Skeletal muscle tissue (tissue), 4 donors: ENCODE data around the gene ANKDD1B. TPM values are rescaled to one million over a fixed set of nuclear protein-coding genes. Genes with fewer than 3 reads are reported as not detected.

ENCODE experiments used
- H3K27ac ChIP-seq: one replicate; pipeline ENCODE4 v1.7.0; 2013; ENCODE audit warnings: mild to moderate bottlenecking, low read depth, low read length, inconsistent platforms
- H3K27me3 ChIP-seq, 3 donors: one replicate each; pipeline ENCODE4 v1.7.0; 2013; ENCODE audit warnings: low read length in 3 of 3; ENCODE audit not compliant: control insufficient read depth in 3 of 3, insufficient read depth in 3 of 3
- H3K36me3 ChIP-seq, 3 donors: one replicate each; pipeline ENCODE4 v1.7.0; 2013; ENCODE audit warnings: low read length in 3 of 3; ENCODE audit not compliant: control insufficient read depth in 3 of 3, insufficient read depth in 3 of 3
- H3K4me1 ChIP-seq, 3 donors: one replicate each; pipeline ENCODE4 v1.7.0; 2013; ENCODE audit warnings: low read length in 3 of 3, mild to moderate bottlenecking in 3 of 3; ENCODE audit not compliant: control insufficient read depth in 3 of 3, insufficient read depth in 3 of 3
- H3K4me3 ChIP-seq, 3 donors: one replicate each; pipeline ENCODE4 v1.7.0; 2013; ENCODE audit warnings: low read length in 3 of 3
- H3K9ac ChIP-seq, 3 donors: one replicate each; pipeline ENCODE4 v1.7.0; 2013; ENCODE audit warnings: low read length in 3 of 3, mild to moderate bottlenecking in 3 of 3, moderate library complexity in 2 of 3, low read depth in 1 of 3
- H3K9me3 ChIP-seq, 3 donors: one replicate each; pipeline ENCODE4 v1.7.0; 2013; ENCODE audit warnings: low read length in 3 of 3; ENCODE audit not compliant: control insufficient read depth in 3 of 3
- total RNA-seq: library from RNA; depleted of rRNA; stranded (reverse); fragments of >200 nt; gene quantifications from one replicate; pipeline ENCODE4 v1.2.3, GENCODE V29; 2014
- donor health status: Osteomylitis.

ANKDD1B gene
- total RNA-seq, 1 donor from 2014 or later, result 3.7 TPM

- Histone ChIP-seq H3K27me3 (no peaks in the 10 kb centered on the region), H3K4me3 (peak overlapping the region in 1 of 3 donors; percentile 18), H3K4me1 (peaks cover 0 to 3% (median 0%) of the 10 kb centered on the region in 3 donors), H3K9me3 (no peaks in the 10 kb centered on the region), H3K27ac (no peak overlapping the region), H3K36me3 (peaks cover 4 to 6% (median 4%) of the 10 kb centered on the region in 3 donors), H3K9ac (no peak overlapping the region)
Measured at GRCh38 chr5:75668977-75669689, 57.9 kb downstream of the ANKDD1B start.

GRCh38 chr5:75670577-75670976 lies 59.3 kb downstream of the ANKDD1B start:
- Histone ChIP-seq H3K4me1 (peaks cover 0 to 3% (median 0%) of the 10 kb centered on the region in 3 donors), H3K27ac (no peak overlapping the region), H3K27me3 (no peaks in the 10 kb centered on the region), H3K36me3 (peaks cover 6 to 8% (median 7%) of the 10 kb centered on the region in 3 donors), H3K9me3 (no peaks in the 10 kb centered on the region), H3K4me3 (no peak overlapping the region), H3K9ac (no peak overlapping the region)

- Histone ChIP-seq H3K4me1 (peaks cover 0 to 3% (median 0%) of the 10 kb centered on the region in 3 donors), H3K27ac (no peak overlapping the region), H3K9me3 (no peaks in the 10 kb centered on the region), H3K9ac (no peak overlapping the region), H3K27me3 (no peaks in the 10 kb centered on the region), H3K4me3 (no peak overlapping the region), H3K36me3 (peaks cover 7 to 10% (median 8%) of the 10 kb centered on the region in 3 donors)
Measured at GRCh38 chr5:75671506-75671905, 60.3 kb downstream of the ANKDD1B start.

GRCh38 chr5:75672616-75673015 lies 61.4 kb downstream of the ANKDD1B start:
- H3K36me3 ChIP-seq, result peaks cover 7 to 10% (median 8%) of the 10 kb centered on the region in 3 donors
- H3K4me1 ChIP-seq, result peaks cover 0 to 3% (median 0%) of the 10 kb centered on the region in 3 donors
- H3K27ac ChIP-seq, result no peak overlapping the region
- H3K27me3 ChIP-seq, result no peaks in the 10 kb centered on the region
- H3K9ac ChIP-seq, result no peak overlapping the region
- no peak overlapping the region for H3K4me3 ChIP-seq
- H3K9me3 ChIP-seq, result no peaks in the 10 kb centered on the region

- Histone ChIP-seq H3K4me1 (no peaks in the 10 kb centered on the region), H3K9me3 (no peaks in the 10 kb centered on the region), H3K36me3 (peaks cover 7 to 10% (median 8%) of the 10 kb centered on the region in 3 donors), H3K4me3 (no peak overlapping the region), H3K9ac (no peak overlapping the region), H3K27me3 (no peaks in the 10 kb centered on the region), H3K27ac (no peak overlapping the region)
Measured at GRCh38 chr5:75675783-75676182, 64.5 kb downstream of the ANKDD1B start.

- Histone ChIP-seq H3K4me3 (no peak overlapping the region), H3K9ac (no peak overlapping the region), H3K27me3 (no peaks in the 10 kb centered on the region), H3K27ac (no peak overlapping the region), H3K4me1 (no peaks in the 10 kb centered on the region), H3K36me3 (peaks cover 5 to 12% (median 7%) of the 10 kb centered on the region in 3 donors), H3K9me3 (no peaks in the 10 kb centered on the region)
Measured at GRCh38 chr5:75677607-75678006, 66.4 kb downstream of the ANKDD1B start.

- Histone ChIP-seq H3K36me3 (peaks cover 4 to 11% (median 4%) of the 10 kb centered on the region in 3 donors), H3K27ac (no peak overlapping the region), H3K27me3 (no peaks in the 10 kb centered on the region), H3K4me3 (no peak overlapping the region), H3K9me3 (no peaks in the 10 kb centered on the region), H3K9ac (no peak overlapping the region), H3K4me1 (no peaks in the 10 kb centered on the region)
Measured at GRCh38 chr5:75678155-75678554, 66.9 kb downstream of the ANKDD1B start.

GRCh38 chr5:75681125-75681830 lies 70.0 kb downstream of the ANKDD1B start:
- H3K4me3 ChIP-seq, result no peak overlapping the region
- peaks cover 2 to 11% (median 8%) of the 10 kb centered on the region in 3 donors for H3K36me3 ChIP-seq
- H3K27ac ChIP-seq, result no peak overlapping the region
- no peak overlapping the region for H3K9ac ChIP-seq
- no peaks in the 10 kb centered on the region for H3K9me3 ChIP-seq
- no peaks in the 10 kb centered on the region for H3K27me3 ChIP-seq
- H3K4me1 ChIP-seq, result no peaks in the 10 kb centered on the region

- Histone ChIP-seq H3K27ac (no peak overlapping the region), H3K36me3 (peaks cover 2 to 35% (median 12%) of the 10 kb centered on the region in 3 donors), H3K4me3 (no peak overlapping the region), H3K4me1 (no peaks in the 10 kb centered on the region), H3K9me3 (no peaks in the 10 kb centered on the region), H3K9ac (no peak overlapping the region), H3K27me3 (no peaks in the 10 kb centered on the region)
Measured at GRCh38 chr5:75685141-75685540, 73.9 kb downstream of the ANKDD1B start.

- no peak overlapping the region for H3K9ac ChIP-seq
- H3K27ac ChIP-seq, result no peak overlapping the region
- no peaks in the 10 kb centered on the region for H3K27me3 ChIP-seq
- no peaks in the 10 kb centered on the region for H3K9me3 ChIP-seq
- peaks cover 2 to 41% (median 17%) of the 10 kb centered on the region in 3 donors for H3K36me3 ChIP-seq
- no peak overlapping the region for H3K4me3 ChIP-seq
- no peaks in the 10 kb centered on the region for H3K4me1 ChIP-seq
Measured at GRCh38 chr5:75686480-75686879, 75.2 kb downstream of the ANKDD1B start.
